H9 (cell line): ENCODE measurements around the gene CEACAM20. TPM values are rescaled to one million over a fixed set of nuclear protein-coding genes. Genes with fewer than 3 reads are reported as not detected.

ENCODE experiments used
- DNase-seq: peaks from one replicate; pipeline ENCODE4 v3.0.0-alpha.2; 2017
- H2AFZ ChIP-seq: one replicate; pipeline ENCODE4 v1.6.1; 2013; ENCODE audit warnings: mild to moderate bottlenecking, low read length, control low read depth, moderate library complexity
- H2AK5ac ChIP-seq: 2 replicates; pipeline ENCODE4 v1.6.1; 2013; ENCODE audit warnings: low read length, control low read depth, mixed read lengths; ENCODE audit not compliant: insufficient read length
- H2BK120ac ChIP-seq: one replicate; pipeline ENCODE4 v1.6.1; 2013; ENCODE audit warnings: low read depth, mild to moderate bottlenecking, low read length, control low read depth, inconsistent platforms; ENCODE audit not compliant: poor library complexity, severe bottlenecking
- H2BK12ac ChIP-seq: 2 replicates; pipeline ENCODE4 v1.6.1; 2013; ENCODE audit warnings: low read length, control low read depth, mixed read lengths, low read depth; ENCODE audit not compliant: insufficient read length
- H2BK15ac ChIP-seq: 2 replicates; pipeline ENCODE4 v1.6.1; 2013; ENCODE audit warnings: low read depth, low read length, control low read depth
- H2BK20ac ChIP-seq: one replicate; pipeline ENCODE4 v1.6.1; 2013; ENCODE audit warnings: low read depth, mild to moderate bottlenecking, low read length, control low read depth, inconsistent platforms; ENCODE audit not compliant: poor library complexity, severe bottlenecking
- H2BK5ac ChIP-seq: 2 replicates; pipeline ENCODE4 v1.6.1; 2013; ENCODE audit warnings: low read length, control low read depth, mixed read lengths; ENCODE audit not compliant: insufficient read length
- H3K14ac ChIP-seq: 2 replicates; pipeline ENCODE4 v1.6.1; 2013; ENCODE audit warnings: low read length, control low read depth; ENCODE audit not compliant: insufficient read depth
- H3K18ac ChIP-seq: 2 replicates; pipeline ENCODE4 v1.6.1; 2013; ENCODE audit warnings: low read depth, mild to moderate bottlenecking, mixed read lengths, low read length, control low read depth; ENCODE audit not compliant: insufficient read length
- H3K23ac ChIP-seq: 2 replicates; pipeline ENCODE4 v1.6.1; 2013; ENCODE audit warnings: low read length, control low read depth, mixed read lengths, low read depth; ENCODE audit not compliant: insufficient read length
- H3K23me2 ChIP-seq: 2 replicates; pipeline ENCODE4 v1.6.1; 2013; ENCODE audit warnings: low read depth, mild to moderate bottlenecking, mixed read lengths, low read length, control low read depth; ENCODE audit not compliant: insufficient read length, poor library complexity, severe bottlenecking
- H3K27ac ChIP-seq: 2 replicates; pipeline ENCODE4 v1.5.1; 2013; ENCODE audit warnings: low read length, control low read depth, mixed read lengths, low read depth; ENCODE audit not compliant: insufficient read length
- H3K27me3 ChIP-seq: 2 replicates; pipeline ENCODE4 v1.6.1; 2013; ENCODE audit warnings: low read length, control low read depth, inconsistent platforms; ENCODE audit not compliant: insufficient read depth
- H3K4ac ChIP-seq: 2 replicates; pipeline ENCODE4 v1.6.1; 2013; ENCODE audit warnings: low read depth, mild to moderate bottlenecking, control low read depth, inconsistent platforms, low read length, moderate library complexity
- H3K4me1 ChIP-seq: 2 replicates; pipeline ENCODE4 v1.6.1; 2013; ENCODE audit warnings: low read length, control low read depth, inconsistent platforms; ENCODE audit not compliant: insufficient read depth
- H3K4me2 ChIP-seq: 2 replicates; pipeline ENCODE4 v1.6.1; 2013; ENCODE audit warnings: low read length, control low read depth, mixed read lengths; ENCODE audit not compliant: insufficient read length, insufficient read depth
- H3K56ac ChIP-seq: 2 replicates; pipeline ENCODE4 v1.6.1; 2013; ENCODE audit warnings: low read depth, mild to moderate bottlenecking, mixed read lengths, low read length, control low read depth; ENCODE audit not compliant: insufficient read length
- H3K79me1 ChIP-seq: 2 replicates; pipeline ENCODE4 v1.6.1; 2013; ENCODE audit warnings: low read depth, mild to moderate bottlenecking, moderate library complexity, low read length, control low read depth, inconsistent platforms; ENCODE audit not compliant: insufficient read depth, poor library complexity, severe bottlenecking
- H3K79me2 ChIP-seq: 2 replicates; pipeline ENCODE4 v1.6.1; 2013; ENCODE audit warnings: low read length, control low read depth, inconsistent platforms; ENCODE audit not compliant: insufficient read depth
- H3K9ac ChIP-seq: 2 replicates; pipeline ENCODE4 v1.6.1; 2013; ENCODE audit warnings: low read length, control low read depth, mixed read lengths; ENCODE audit not compliant: insufficient read length; ENCODE audit errors: extremely low read depth
- H3K9me3 ChIP-seq: one replicate; pipeline ENCODE4 v1.6.1; 2013; ENCODE audit warnings: low read depth, low read length, inconsistent platforms; ENCODE audit not compliant: control insufficient read depth
- H3T11ph ChIP-seq: one replicate; pipeline ENCODE4 v1.6.1; 2013; ENCODE audit warnings: mild to moderate bottlenecking, low read length, control low read depth, inconsistent platforms
- H4K20me1 ChIP-seq: one replicate; pipeline ENCODE4 v1.6.1; 2013; ENCODE audit not compliant: control insufficient read depth, insufficient read length, insufficient read depth
- H4K5ac ChIP-seq: 2 replicates; pipeline ENCODE4 v1.6.1; 2013; ENCODE audit warnings: low read depth, mild to moderate bottlenecking, mixed read lengths, low read length, control low read depth; ENCODE audit not compliant: insufficient read length
- H4K8ac ChIP-seq: replicated peaks from 2 replicates; pipeline ENCODE4 v1.6.1; 2013; ENCODE audit warnings: low read length, control low read depth, mixed read lengths, low read depth; ENCODE audit not compliant: insufficient read length
- H4K91ac ChIP-seq: 2 replicates; pipeline ENCODE4 v1.6.1; 2013; ENCODE audit warnings: low read depth, mild to moderate bottlenecking, moderate library complexity, mixed read lengths, low read length, control low read depth; ENCODE audit not compliant: insufficient read length
- H3K27ac Mint-ChIP-seq, 3 experiments: 2 replicates in 2 of 3; 3 replicates in 1 of 3; pipeline ENCODE4 v1.8.0; 2020 to 2021; ENCODE audit warnings: mixed read lengths in 3 of 3, mild to moderate bottlenecking in 1 of 3, moderate library complexity in 1 of 3
- H3K27me3 Mint-ChIP-seq: 2 replicates; pipeline ENCODE4 v1.8.0; 2021; ENCODE audit warnings: low read depth, mild to moderate bottlenecking, moderate library complexity, mixed read lengths
- H3K36me3 Mint-ChIP-seq, 3 experiments: 2 replicates in 2 of 3; 3 replicates in 1 of 3; pipeline ENCODE4 v1.8.0; 2020 to 2021; ENCODE audit warnings: low read depth in 3 of 3, mixed read lengths in 3 of 3; ENCODE audit not compliant: insufficient read depth in 1 of 3
- H3K4me1 Mint-ChIP-seq, 2 experiments: 2 replicates each; pipeline ENCODE4 v1.8.0; 2020; ENCODE audit warnings: mixed read lengths in 2 of 2
- H3K4me3 Mint-ChIP-seq, 2 experiments: 2 replicates in 1 of 2; 3 replicates in 1 of 2; pipeline ENCODE4 v1.8.0; 2020 to 2021; ENCODE audit warnings: mild to moderate bottlenecking in 2 of 2, mixed read lengths in 2 of 2, moderate library complexity in 1 of 2
- H3K9me3 Mint-ChIP-seq, 2 experiments: 2 replicates in 1 of 2; 3 replicates in 1 of 2; pipeline ENCODE4 v1.8.0; 2020; ENCODE audit warnings: mild to moderate bottlenecking in 2 of 2, mixed read lengths in 2 of 2, moderate library complexity in 1 of 2
- CTCF ChIP-seq: fragments of 200-600 bp; sonication (generic); conservative IDR thresholded peaks from 3 replicates; pipeline ENCODE4 v1.8.0; 2021; ENCODE audit warnings: antibody characterized with exemption, mild to moderate bottlenecking
- WGBS: extraction: QIAGEN DNeasy Blood & Tissue Kit; methylation state at CpG from one replicate; pipeline ENCODE4 v1.1.7; 2013; ENCODE audit warnings: missing lambda C conversion rate, low lambda C conversion rate, mixed read lengths; ENCODE audit not compliant: insufficient read length; ENCODE audit errors: extremely low coverage; 5-methylcytosine and 5-hydroxymethylcytosine counted together
- total RNA-seq: library from RNA; stranded (reverse); gene quantifications from 2 replicates; pipeline ENCODE4 v1.2.1, GENCODE V29; 2021

Gene CEACAM20
- total RNA-seq, 1 experiment from 2014 or later, result not detected

- H3K56ac ChIP-seq, result no peak overlapping the region
- H3K79me2 ChIP-seq, result no peaks in the 10 kb centered on the region
- H3K27me3 ChIP-seq, result no peaks in the 10 kb centered on the region
- Mint-ChIP-seq H3K27ac (no peak overlapping the region), H3K9me3 (peaks cover 2 to 3% of the 10 kb centered on the region in 2 experiments; a peak in 2 of 5 replicates), H3K27me3 (peaks cover 14% of the 10 kb centered on the region), H3K4me3 (no peak overlapping the region), H3K4me1 (no peaks in the 10 kb centered on the region; a peak in 1 of 4 replicates), H3K36me3 (no peaks in the 10 kb centered on the region)
- no peaks in the 10 kb centered on the region for H3K23me2 ChIP-seq
- no peak for TF ChIP-seq CTCF
- H4K8ac ChIP-seq, result no peak overlapping the region
- H3K27ac ChIP-seq, result no peak overlapping the region
- H4K5ac ChIP-seq, result no peak overlapping the region
- H2BK15ac ChIP-seq, result no peak overlapping the region
- H4K20me1 ChIP-seq, result no peaks in the 10 kb centered on the region
- no peak overlapping the region for H2AK5ac ChIP-seq
- H3T11ph ChIP-seq, result no peak overlapping the region
- H3K4ac ChIP-seq, result no peak overlapping the region
- no peak overlapping the region for H3K14ac ChIP-seq
- H2BK5ac ChIP-seq, result no peak overlapping the region
- no peak overlapping the region for H3K18ac ChIP-seq
- H2AFZ ChIP-seq, result no peak overlapping the region
- H3K9me3 ChIP-seq, result no peaks in the 10 kb centered on the region
- H3K9ac ChIP-seq, result no peak overlapping the region
- WGBS, result no CpG with 5 or more reads among the region's 2 CpGs
- H3K23ac ChIP-seq, result no peak overlapping the region
- no peaks in the 10 kb centered on the region for H3K79me1 ChIP-seq
- no peak overlapping the region for H2BK12ac ChIP-seq
- no peak overlapping the region for H4K91ac ChIP-seq
- H3K4me2 ChIP-seq, result no peak overlapping the region
- DNase-seq, result no peak
- no peak overlapping the region for H2BK20ac ChIP-seq
- H2BK120ac ChIP-seq, result no peak overlapping the region
- no peaks in the 10 kb centered on the region for H3K4me1 ChIP-seq
Measured at GRCh38 chr19:44567745-44568144, 38.3 kb upstream of the CEACAM20 start.
